Kidney (tissue), 14 donors: ENCODE data around the gene NPHP4. TPM values are rescaled to one million over a fixed set of nuclear protein-coding genes. Genes with fewer than 3 reads are reported as not detected.

ENCODE experiments used
- DNase-seq, 5 donors: peaks; one replicate each; pipeline ENCODE4 v3.0.0-alpha.2; 2013 to 2020
- FAIRE-seq: peaks from 2 replicates; lab custom pipeline; 2012; peaks lifted over from hg19 to GRCh38; lab: Jason Lieb, UNC
- H3K27ac ChIP-seq, 2 donors: one replicate each; pipeline ENCODE4 v1.7.0; 2013; ENCODE audit warnings: low read depth in 2 of 2, low read length in 2 of 2, inconsistent platforms in 1 of 2
- H3K27me3 ChIP-seq: one replicate; pipeline ENCODE4 v1.7.1; 2013; ENCODE audit warnings: low read length, inconsistent platforms; ENCODE audit not compliant: control insufficient read depth, insufficient read depth
- H3K36me3 ChIP-seq, 3 donors: one replicate each; pipeline versions ENCODE4 v1.7.0 to v1.7.1; 2013; ENCODE audit warnings: low read length in 3 of 3, control low read depth in 1 of 3, inconsistent platforms in 1 of 3; ENCODE audit not compliant: insufficient read depth in 3 of 3, control insufficient read depth in 2 of 3
- H3K4me1 ChIP-seq, 3 donors: one replicate each; pipeline versions ENCODE4 v1.7.0 to v1.7.1; 2013; ENCODE audit warnings: low read length in 3 of 3, inconsistent platforms in 1 of 3, low read depth in 1 of 3; ENCODE audit not compliant: control insufficient read depth in 2 of 3, insufficient read depth in 2 of 3
- H3K4me3 ChIP-seq, 3 donors: one replicate each; pipeline versions ENCODE4 v1.7.0 to v1.8.1; 2013; ENCODE audit warnings: low read length in 3 of 3, control low read depth in 1 of 3, inconsistent platforms in 1 of 3
- H3K9ac ChIP-seq, 3 donors: one replicate each; pipeline versions ENCODE4 v1.7.0 to v1.7.1; 2013; ENCODE audit warnings: low read length in 3 of 3, control low read depth in 1 of 3, inconsistent platforms in 1 of 3
- H3K9me3 ChIP-seq, 3 donors: one replicate each; pipeline versions ENCODE4 v1.7.0 to v1.7.1; 2013; ENCODE audit warnings: low read length in 3 of 3, control low read depth in 1 of 3, inconsistent platforms in 1 of 3; ENCODE audit not compliant: control insufficient read depth in 2 of 3, insufficient read depth in 1 of 3
- intact Hi-C: fragments of 100-400 bp; cut with DNase I; formaldehyde crosslinking; loops from one replicate; pipeline ENCODE4 v1.11.1; 2022
- polyA plus RNA-seq: library from polyadenylated mRNA; stranded (reverse); fragments of 350-450 nt; fragmentation: Illumina TruSeq; extraction: RNeasy Lipid Tissue Mini Kit (QIAGEN cat#74804); gene quantifications from one replicate; pipeline ENCODE4 v1.2.3, GENCODE V29; 2014; ENCODE audit warnings: low read depth, low replicate concordance; ENCODE audit not compliant: insufficient read depth
- total RNA-seq: library from RNA; stranded (reverse); fragmentation: NEBNext Ultra II Directional; extraction: Animal tissue kit (Norgen Biotek cat#: 25700); gene quantifications from one replicate; pipeline ENCODE4 v1.2.1, GENCODE V29; 2021
- TF ChIP-seq, protein P1 (sequence below): IDR thresholded peaks from 3 replicates; pipeline ENCODE4 v1.5.1; 2012; ENCODE audit warnings: mild to moderate bottlenecking, moderate library complexity, borderline replicate concordance; ENCODE audit not compliant: insufficient read depth; ENCODE audit errors: extremely low read depth
- donor health status: control.
- donor health status: control.
- donor health status: control.
- donor health status: control.
- donor health status: control.
- donor health status: DM: yes; HTN: yes; CAD: no.
- donor health status: Normal renal cell carcinoma (clear cell type).

The NPHP4 gene
- total and polyA plus RNA-seq, 2 donors from 2014 or later, result 2.9 to 16.1 TPM

- H3K9ac ChIP-seq, result no peak overlapping the region
- FAIRE-seq, result no peak
- H3K36me3 ChIP-seq, result peaks cover 0 to 6% (median 6%) of the 10 kb centered on the region in 3 donors
- intact Hi-C loops, result no loop called here
- no peaks in the 10 kb centered on the region for H3K9me3 ChIP-seq
- DNase-seq, result no peak
- TF ChIP-seq, protein P1, sequence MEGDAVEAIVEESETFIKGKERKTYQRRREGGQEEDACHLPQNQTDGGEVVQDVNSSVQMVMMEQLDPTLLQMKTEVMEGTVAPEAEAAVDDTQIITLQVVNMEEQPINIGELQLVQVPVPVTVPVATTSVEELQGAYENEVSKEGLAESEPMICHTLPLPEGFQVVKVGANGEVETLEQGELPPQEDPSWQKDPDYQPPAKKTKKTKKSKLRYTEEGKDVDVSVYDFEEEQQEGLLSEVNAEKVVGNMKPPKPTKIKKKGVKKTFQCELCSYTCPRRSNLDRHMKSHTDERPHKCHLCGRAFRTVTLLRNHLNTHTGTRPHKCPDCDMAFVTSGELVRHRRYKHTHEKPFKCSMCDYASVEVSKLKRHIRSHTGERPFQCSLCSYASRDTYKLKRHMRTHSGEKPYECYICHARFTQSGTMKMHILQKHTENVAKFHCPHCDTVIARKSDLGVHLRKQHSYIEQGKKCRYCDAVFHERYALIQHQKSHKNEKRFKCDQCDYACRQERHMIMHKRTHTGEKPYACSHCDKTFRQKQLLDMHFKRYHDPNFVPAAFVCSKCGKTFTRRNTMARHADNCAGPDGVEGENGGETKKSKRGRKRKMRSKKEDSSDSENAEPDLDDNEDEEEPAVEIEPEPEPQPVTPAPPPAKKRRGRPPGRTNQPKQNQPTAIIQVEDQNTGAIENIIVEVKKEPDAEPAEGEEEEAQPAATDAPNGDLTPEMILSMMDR, result no peak
- no peaks in the 10 kb centered on the region for H3K27me3 ChIP-seq
- H3K27ac ChIP-seq, result no peak overlapping the region
- H3K4me3 ChIP-seq, result no peak overlapping the region
- H3K4me1 ChIP-seq, result no peaks in the 10 kb centered on the region
Measured at GRCh38 chr1:5861871-5862825, 130.1 kb downstream of the NPHP4 start.

DNA sequence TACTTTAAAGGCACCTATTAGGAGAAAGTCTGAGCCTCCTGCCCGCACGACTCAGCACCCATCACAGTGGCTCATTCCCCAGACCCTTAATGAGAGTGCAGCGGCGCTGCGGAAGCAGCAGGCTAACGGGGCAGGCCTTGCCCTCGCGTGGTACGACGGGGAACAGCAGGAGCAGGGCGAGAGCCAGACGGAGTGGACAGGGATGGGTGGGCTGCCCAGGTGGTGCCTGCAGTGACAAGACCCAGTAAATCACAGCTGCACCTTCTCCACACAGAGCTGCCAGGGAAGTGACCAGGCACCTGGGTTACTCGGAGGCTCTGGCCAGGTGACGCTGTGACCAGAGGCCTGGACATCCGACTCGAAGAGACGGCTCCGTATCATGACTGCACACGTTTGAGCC lies 131.9 kb downstream of the NPHP4 start:
- H3K9ac ChIP-seq, result no peak overlapping the region
- no peak overlapping the region for H3K4me3 ChIP-seq
- TF ChIP-seq, protein P1, result no peak
- no peak overlapping the region for H3K27ac ChIP-seq
- intact Hi-C loops, result no loop called here
- H3K9me3 ChIP-seq, result no peaks in the 10 kb centered on the region
- H3K27me3 ChIP-seq, result no peaks in the 10 kb centered on the region
- no peaks in the 10 kb centered on the region for H3K4me1 ChIP-seq
- DNase-seq (no peak), FAIRE-seq (no peak)
- H3K36me3 ChIP-seq, result peaks cover 0 to 6% (median 6%) of the 10 kb centered on the region in 3 donors

DNA sequence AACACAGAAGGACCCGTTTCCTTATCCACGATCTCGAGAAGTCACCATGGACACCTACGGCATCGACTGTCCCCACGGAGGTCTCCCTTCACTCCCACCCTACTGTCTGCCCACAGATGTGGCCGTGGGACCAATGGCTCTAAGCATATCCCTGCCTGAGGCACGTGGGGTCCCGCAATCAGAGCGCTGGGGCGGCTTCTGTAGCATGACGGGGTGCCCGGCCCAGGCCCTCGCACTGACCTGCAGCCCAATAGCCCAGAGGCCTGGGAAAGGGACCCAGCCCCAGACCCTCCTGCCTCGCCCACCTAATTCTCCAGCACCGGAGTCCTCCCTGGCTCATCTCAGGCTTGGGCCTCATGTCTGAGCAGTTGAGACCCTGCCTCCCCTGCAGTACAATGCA lies 132.5 kb downstream of the NPHP4 start:
- no peak overlapping the region for H3K4me3 ChIP-seq
- no peak overlapping the region for H3K27ac ChIP-seq
- H3K4me1 ChIP-seq, result no peaks in the 10 kb centered on the region
- intact Hi-C loops, result no loop called here
- no peak overlapping the region for H3K9ac ChIP-seq
- no peaks in the 10 kb centered on the region for H3K9me3 ChIP-seq
- FAIRE-seq (no peak), DNase-seq (no peak)
- TF ChIP-seq, protein P1, result no peak
- H3K36me3 ChIP-seq, result peaks cover 0 to 6% (median 6%) of the 10 kb centered on the region in 3 donors
- no peaks in the 10 kb centered on the region for H3K27me3 ChIP-seq
